MM.1S (cell line): ENCODE data around the gene CPB2.

ENCODE experiments used
- CTCF ChIP-seq: fragments of 300-600 bp; sonication (generic); IDR thresholded peaks from 2 replicates; pipeline ENCODE4 v1.5.1; 2016; ENCODE audit warnings: antibody characterized with exemption, low read length, mixed read lengths
- EZH2 ChIP-seq: fragments of 300-600 bp; sonication (generic); optimal IDR thresholded peaks from 2 replicates; pipeline ENCODE3; 2017; ENCODE audit warnings: low read depth, mild to moderate bottlenecking, antibody characterized with exemption, low read length, mixed read lengths
- EZH2phosphoT487 ChIP-seq: fragments of 300-600 bp; sonication (generic); IDR thresholded peaks from 2 replicates; pipeline ENCODE4 v1.6.1; 2018; ENCODE audit warnings: antibody characterized with exemption, low read length

- no peak for TF ChIP-seq EZH2
- no peak for TF ChIP-seq CTCF
- no peak for TF ChIP-seq EZH2phosphoT487
Measured at GRCh38 chr13:46152627-46153328, 47.9 kb upstream of the CPB2 start.
